GM23248 (cell line): ENCODE results near the gene LPAR1.

Source experiments
- EZH2 ChIP-seq: fragments of 200-600 bp; sonication (generic); IDR thresholded peaks from 2 replicates; pipeline ENCODE4 v1.6.1; 2018; ENCODE audit warnings: antibody characterized with exemption, mild to moderate bottlenecking; ENCODE audit not compliant: insufficient read depth, poor library complexity, severe bottlenecking
- EZH2phosphoT487 ChIP-seq: fragments of 200-600 bp; sonication (generic); IDR thresholded peaks from 2 replicates; pipeline ENCODE4 v1.6.1; 2018; ENCODE audit warnings: antibody characterized with exemption, moderate library complexity, mild to moderate bottlenecking, low read depth; ENCODE audit not compliant: insufficient read depth

DNA sequence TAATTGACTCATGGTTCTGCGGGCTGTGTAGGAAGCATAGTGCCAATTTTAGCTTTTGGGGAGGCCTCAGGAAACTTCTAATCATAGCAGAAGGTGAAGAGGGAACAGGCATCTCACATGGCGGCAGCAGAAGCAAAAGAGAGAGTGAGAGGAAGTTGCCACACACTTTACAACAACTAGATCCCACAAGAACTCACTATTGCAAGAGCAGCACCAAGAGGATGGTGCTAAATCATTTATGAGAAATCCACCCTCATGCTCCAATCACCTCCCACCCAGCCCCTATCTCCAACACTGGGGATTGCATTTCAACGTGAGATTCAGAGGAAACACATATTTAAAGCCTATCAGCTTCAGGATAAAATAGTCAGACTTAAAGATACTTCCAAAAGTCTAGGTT lies 36.1 kb upstream of the LPAR1 start:
- no peak for TF ChIP-seq EZH2
- no peak for TF ChIP-seq EZH2phosphoT487
